Central memory CD8-positive, alpha-beta T cell (primary cell): Measurements from ENCODE around the gene KRT79.
A peak's percentile ranks its signal among the peaks of the same experiment; 100 is the strongest.

Experiments
- ATAC-seq: fragments of 150-1000 bp; cut with Tn5 transposase; replicated peaks from 2 replicates; pipeline ENCODE4 v1.10.0; 2022; ENCODE audit warnings: mild to moderate bottlenecking, moderate FRiP score, moderate number of reproducible peaks; ENCODE audit not compliant: poor library complexity, severe bottlenecking; ENCODE audit errors: extremely low read depth
- DNase-seq, 2 donors: peaks; one replicate each; pipeline ENCODE4 v3.0.0; 2021; ENCODE audit warnings: low spot score in 2 of 2
- H3K27ac Mint-ChIP-seq: one replicate; pipeline ENCODE4 v1.8.0; 2022; ENCODE audit warnings: low read depth, mild to moderate bottlenecking, moderate library complexity, mixed read lengths
- H3K27me3 Mint-ChIP-seq: one replicate; pipeline ENCODE4 v1.8.0; 2022; ENCODE audit warnings: mixed read lengths
- H3K36me3 Mint-ChIP-seq: one replicate; pipeline ENCODE4 v1.8.0; 2022; ENCODE audit warnings: mild to moderate bottlenecking, moderate library complexity, mixed read lengths; ENCODE audit not compliant: insufficient read depth
- H3K4me1 Mint-ChIP-seq: one replicate; pipeline ENCODE4 v1.8.0; 2022; ENCODE audit warnings: mixed read lengths
- H3K4me3 Mint-ChIP-seq: one replicate; pipeline ENCODE4 v1.8.0; 2022; ENCODE audit warnings: mild to moderate bottlenecking, moderate library complexity, mixed read lengths
- H3K9me3 Mint-ChIP-seq: one replicate; pipeline ENCODE4 v1.8.0; 2022; ENCODE audit warnings: mixed read lengths

KRT79 gene

GRCh38 chr12:52836491-52837412 is 2.6 kb upstream of the KRT79 start:
- no peak for DNase-seq
- Mint-ChIP-seq H3K36me3 (no peaks in the 10 kb centered on the region), H3K4me3 (peak overlapping the region; percentile 3), H3K27me3 (peaks cover 40% of the 10 kb centered on the region), H3K27ac (peak overlapping the region; percentile 58), H3K4me1 (peaks cover 20% of the 10 kb centered on the region), H3K9me3 (no peaks in the 10 kb centered on the region)
- peak; percentile 34 for ATAC-seq

GRCh38 chr12:52836042-52836466 is 1.9 kb upstream of the KRT79 start:
- peaks cover 40% of the 10 kb centered on the region for H3K27me3 Mint-ChIP-seq
- H3K36me3 Mint-ChIP-seq, result no peaks in the 10 kb centered on the region
- peak; percentile 91 for ATAC-seq
- no peaks in the 10 kb centered on the region for H3K9me3 Mint-ChIP-seq
- H3K27ac Mint-ChIP-seq, result peak overlapping the region; percentile 58
- peak overlapping the region; percentile 3 for H3K4me3 Mint-ChIP-seq
- DNase-seq, result peak in 1 of 2 donors; percentile 28
- peaks cover 20% of the 10 kb centered on the region for H3K4me1 Mint-ChIP-seq

- Mint-ChIP-seq H3K4me3 (peak overlapping the region; percentile 3), H3K27me3 (peaks cover 37% of the 10 kb centered on the region), H3K27ac (peak overlapping the region; percentile 58), H3K4me1 (peaks cover 20% of the 10 kb centered on the region), H3K36me3 (no peaks in the 10 kb centered on the region), H3K9me3 (no peaks in the 10 kb centered on the region)
- ATAC-seq (no peak), DNase-seq (no peak)
Observed at GRCh38 chr12:52835271-52836041, 1.3 kb upstream of the KRT79 start.

- no peak for ATAC-seq
- H3K9me3 Mint-ChIP-seq, result no peaks in the 10 kb centered on the region
- H3K4me1 Mint-ChIP-seq, result peaks cover 20% of the 10 kb centered on the region
- H3K4me3 Mint-ChIP-seq, result no peak overlapping the region
- H3K27me3 Mint-ChIP-seq, result peaks cover 29% of the 10 kb centered on the region
- H3K27ac Mint-ChIP-seq, result no peak overlapping the region
- no peaks in the 10 kb centered on the region for H3K36me3 Mint-ChIP-seq
- no peak for DNase-seq
Observed at GRCh38 chr12:52834727-52835001, 553 bp upstream of the KRT79 start.

- Mint-ChIP-seq H3K27me3 (peaks cover 15% of the 10 kb centered on the region), H3K36me3 (no peaks in the 10 kb centered on the region), H3K27ac (no peak overlapping the region), H3K4me3 (no peak overlapping the region), H3K9me3 (no peaks in the 10 kb centered on the region), H3K4me1 (peaks cover 20% of the 10 kb centered on the region)
- no peak for ATAC-seq
- DNase-seq, result no peak
Observed at GRCh38 chr12:52832985-52833905, 866 bp downstream of the KRT79 start.

- H3K4me3 Mint-ChIP-seq, result no peak overlapping the region
- H3K27ac Mint-ChIP-seq, result no peak overlapping the region
- ATAC-seq (no peak), DNase-seq (no peak)
- H3K36me3 Mint-ChIP-seq, result no peaks in the 10 kb centered on the region
- H3K9me3 Mint-ChIP-seq, result no peaks in the 10 kb centered on the region
- peaks cover 19% of the 10 kb centered on the region for H3K4me1 Mint-ChIP-seq
- peaks cover 7% of the 10 kb centered on the region for H3K27me3 Mint-ChIP-seq
Observed at GRCh38 chr12:52832451-52832850, 1.7 kb downstream of the KRT79 start.

- H3K4me1 Mint-ChIP-seq, result peaks cover 7% of the 10 kb centered on the region
- no peaks in the 10 kb centered on the region for H3K27me3 Mint-ChIP-seq
- no peaks in the 10 kb centered on the region for H3K36me3 Mint-ChIP-seq
Observed at GRCh38 chr12:52831251-52831650, 2.9 kb downstream of the KRT79 start.

GRCh38 chr12:52829986-52830770 is 3.9 kb downstream of the KRT79 start:
- DNase-seq, result no peak
- ATAC-seq, result no peak
- H3K36me3 Mint-ChIP-seq, result no peaks in the 10 kb centered on the region
- H3K4me3 Mint-ChIP-seq, result no peak overlapping the region
- H3K4me1 Mint-ChIP-seq, result no peaks in the 10 kb centered on the region
- H3K27ac Mint-ChIP-seq, result no peak overlapping the region
- no peaks in the 10 kb centered on the region for H3K27me3 Mint-ChIP-seq
- no peaks in the 10 kb centered on the region for H3K9me3 Mint-ChIP-seq

More at GRCh38 chr12:52831251-52831650, 2.9 kb downstream of the KRT79 start:
- ATAC-seq (no peak), DNase-seq (no peak)
- Mint-ChIP-seq H3K4me3 (no peak overlapping the region), H3K9me3 (no peaks in the 10 kb centered on the region), H3K27ac (no peak overlapping the region)

- H3K27ac Mint-ChIP-seq, result no peak overlapping the region
- no peaks in the 10 kb centered on the region for H3K36me3 Mint-ChIP-seq
- no peak for DNase-seq
- no peak for ATAC-seq
- H3K27me3 Mint-ChIP-seq, result peaks cover 5% of the 10 kb centered on the region
- H3K9me3 Mint-ChIP-seq, result no peaks in the 10 kb centered on the region
- H3K4me1 Mint-ChIP-seq, result no peaks in the 10 kb centered on the region
- no peak overlapping the region for H3K4me3 Mint-ChIP-seq
Observed at GRCh38 chr12:52828591-52829021, 5.5 kb downstream of the KRT79 start.

GRCh38 chr12:52828156-52828555 is 6.0 kb downstream of the KRT79 start:
- Mint-ChIP-seq H3K36me3 (no peaks in the 10 kb centered on the region), H3K4me1 (no peaks in the 10 kb centered on the region), H3K27ac (no peak overlapping the region), H3K9me3 (no peaks in the 10 kb centered on the region), H3K27me3 (peaks cover 9% of the 10 kb centered on the region), H3K4me3 (no peak overlapping the region)
- DNase-seq, result no peak
- no peak for ATAC-seq

GRCh38 chr12:52827499-52828090 is 6.5 kb downstream of the KRT79 start:
- DNase-seq (no peak), ATAC-seq (no peak)
- H3K9me3 Mint-ChIP-seq, result no peaks in the 10 kb centered on the region
- peaks cover 15% of the 10 kb centered on the region for H3K27me3 Mint-ChIP-seq
- H3K4me3 Mint-ChIP-seq, result no peak overlapping the region
- H3K27ac Mint-ChIP-seq, result no peak overlapping the region
- no peaks in the 10 kb centered on the region for H3K36me3 Mint-ChIP-seq
- H3K4me1 Mint-ChIP-seq, result no peaks in the 10 kb centered on the region
